Glomerular endothelial cell (primary cell): Measurements from ENCODE around the gene STK32A. TPM values are rescaled to one million over a fixed set of nuclear protein-coding genes. Genes with fewer than 3 reads are reported as not detected.

ENCODE experiments used
- DNase-seq: peaks from one replicate; pipeline ENCODE4 v3.0.0-alpha.2; 2011; ENCODE audit warnings: low read depth, low spot score; ENCODE audit errors: extremely low read depth
- total RNA-seq: library from RNA; depleted of rRNA; stranded (reverse); fragments of >200 nt; gene quantifications from 2 replicates; pipeline ENCODE4 v1.2.3, GENCODE V29; 2015

Gene STK32A
- total RNA-seq, 1 donor from 2014 or later = not detected

DNA sequence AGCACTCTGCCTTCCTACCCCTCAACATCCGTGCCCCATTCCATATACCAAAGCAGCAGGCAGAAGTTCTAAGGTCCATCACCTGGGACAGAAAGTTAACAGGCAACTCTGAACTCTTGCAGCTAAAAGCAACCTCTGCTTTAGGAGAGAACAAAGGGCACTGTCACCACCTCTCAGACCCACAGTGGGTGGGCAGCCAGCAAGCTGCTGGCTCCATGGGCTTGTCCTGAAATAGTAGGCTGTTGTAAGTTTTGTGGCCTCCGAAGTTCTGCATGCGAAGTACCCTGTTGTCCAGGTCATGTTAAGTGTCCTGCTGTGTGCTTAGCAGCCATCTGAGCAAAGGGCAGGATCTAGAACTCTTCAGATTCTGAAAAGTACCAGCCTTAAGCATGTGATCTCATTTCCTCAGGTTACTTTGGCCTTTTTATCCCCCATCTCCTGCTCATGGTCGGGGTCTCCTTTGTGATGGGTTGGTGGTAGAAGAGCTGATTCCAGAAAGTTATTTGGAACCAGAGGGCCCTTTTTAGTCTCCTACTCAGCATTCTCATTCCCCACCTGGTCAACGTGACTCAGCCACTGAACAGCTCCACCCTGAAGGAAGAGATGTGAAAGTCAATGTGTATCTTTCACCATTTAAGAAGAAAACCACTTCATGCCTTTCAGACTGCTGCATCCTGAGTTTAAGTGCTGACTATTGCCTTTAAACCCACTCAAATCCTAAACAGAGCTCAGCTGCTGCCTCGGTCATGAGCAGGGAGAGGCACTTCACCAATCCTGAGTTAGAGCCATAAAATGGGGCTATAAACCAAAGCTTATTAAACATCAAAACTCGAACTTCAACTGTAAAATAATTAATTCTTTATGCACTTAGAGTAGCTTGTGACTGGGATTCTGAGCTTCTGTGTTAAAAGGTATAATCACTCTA is 153.6 kb downstream of the STK32A start:
- no peak for DNase-seq

DNA sequence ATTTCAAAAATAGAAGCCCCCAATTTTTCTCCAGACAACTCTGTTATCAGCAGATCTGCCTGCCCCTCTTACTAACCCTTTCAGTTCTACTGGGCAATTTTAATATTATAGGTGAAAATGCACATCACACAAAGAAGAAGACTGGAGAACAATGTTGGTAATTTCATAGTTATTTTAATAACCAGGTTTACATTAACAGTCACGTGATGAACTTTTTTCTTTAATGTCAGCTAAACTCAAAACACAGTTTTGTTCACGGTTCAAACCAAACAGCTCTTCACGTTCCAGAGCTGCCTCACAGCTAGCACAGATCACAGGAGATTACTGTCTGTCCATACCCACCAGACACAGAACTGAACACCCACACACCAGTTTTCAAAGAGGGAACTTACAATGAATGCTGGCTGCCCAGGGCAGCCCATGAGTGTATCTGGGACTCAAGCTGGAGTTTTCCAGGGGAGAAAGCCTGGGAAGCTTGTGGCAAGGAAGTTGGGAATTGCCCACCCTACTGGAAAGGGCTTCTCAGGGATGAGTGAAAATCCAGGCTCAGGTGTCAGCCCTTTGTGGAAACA is 155.9 kb downstream of the STK32A start:
- no peak for DNase-seq

DNA sequence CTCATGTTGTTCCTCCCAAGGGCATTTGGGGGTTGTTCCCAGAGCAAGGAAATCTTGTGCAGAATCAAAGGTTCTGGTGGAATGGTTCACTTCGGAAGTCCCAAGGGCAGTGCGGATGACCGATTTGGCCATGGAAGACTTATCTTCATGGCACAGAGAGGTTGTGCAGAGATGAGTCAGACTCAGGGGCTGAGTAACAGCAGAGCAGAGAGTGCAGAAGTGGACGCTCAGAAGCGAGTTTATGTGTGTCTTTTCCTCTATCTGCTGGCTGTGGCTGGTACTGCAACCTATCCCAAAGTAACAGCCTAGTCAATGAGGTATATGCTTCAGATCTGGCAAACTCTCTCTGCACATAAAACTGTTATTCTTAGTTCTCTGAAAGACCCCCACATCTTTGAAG is 157.0 kb downstream of the STK32A start:
- peak; percentile 79 for DNase-seq

DNA sequence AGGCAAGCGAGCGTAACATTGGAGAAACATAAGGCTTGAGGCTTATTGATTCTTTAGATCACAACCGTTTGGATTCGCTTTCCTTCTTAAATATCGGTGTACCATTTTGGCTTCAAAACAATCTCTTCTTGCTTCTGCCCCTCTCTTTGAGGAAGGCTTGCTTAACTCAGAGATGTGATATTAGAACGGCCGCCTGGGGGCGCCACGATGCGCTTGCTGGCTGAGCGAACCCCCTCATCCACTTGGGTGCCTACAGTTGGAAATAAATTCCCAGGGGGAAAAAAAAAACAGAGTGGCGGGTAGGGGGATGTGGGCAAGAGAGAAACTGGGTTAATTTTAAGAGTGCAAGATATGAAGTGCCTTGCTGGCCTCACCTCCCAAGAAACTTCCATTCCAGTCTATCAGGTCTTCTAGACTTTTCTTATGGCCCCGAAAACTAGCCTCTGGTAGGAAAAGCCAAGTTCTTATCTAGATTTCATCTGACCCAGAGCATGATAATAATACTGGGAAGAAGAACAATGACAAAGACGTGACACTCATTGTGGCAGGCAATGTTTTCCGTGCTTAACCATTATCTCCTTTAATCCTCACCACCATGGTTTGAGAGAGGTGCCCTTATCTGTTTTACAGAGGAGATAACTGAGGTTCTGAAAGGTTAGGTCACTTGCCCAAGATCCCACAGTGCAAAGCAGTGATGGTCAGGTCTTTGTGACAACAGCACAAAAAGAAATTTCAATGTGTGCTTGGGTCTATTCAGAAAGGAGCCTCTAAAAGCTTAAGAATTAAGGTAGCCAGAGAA is 159.2 kb downstream of the STK32A start:
- DNase-seq = no peak

DNA sequence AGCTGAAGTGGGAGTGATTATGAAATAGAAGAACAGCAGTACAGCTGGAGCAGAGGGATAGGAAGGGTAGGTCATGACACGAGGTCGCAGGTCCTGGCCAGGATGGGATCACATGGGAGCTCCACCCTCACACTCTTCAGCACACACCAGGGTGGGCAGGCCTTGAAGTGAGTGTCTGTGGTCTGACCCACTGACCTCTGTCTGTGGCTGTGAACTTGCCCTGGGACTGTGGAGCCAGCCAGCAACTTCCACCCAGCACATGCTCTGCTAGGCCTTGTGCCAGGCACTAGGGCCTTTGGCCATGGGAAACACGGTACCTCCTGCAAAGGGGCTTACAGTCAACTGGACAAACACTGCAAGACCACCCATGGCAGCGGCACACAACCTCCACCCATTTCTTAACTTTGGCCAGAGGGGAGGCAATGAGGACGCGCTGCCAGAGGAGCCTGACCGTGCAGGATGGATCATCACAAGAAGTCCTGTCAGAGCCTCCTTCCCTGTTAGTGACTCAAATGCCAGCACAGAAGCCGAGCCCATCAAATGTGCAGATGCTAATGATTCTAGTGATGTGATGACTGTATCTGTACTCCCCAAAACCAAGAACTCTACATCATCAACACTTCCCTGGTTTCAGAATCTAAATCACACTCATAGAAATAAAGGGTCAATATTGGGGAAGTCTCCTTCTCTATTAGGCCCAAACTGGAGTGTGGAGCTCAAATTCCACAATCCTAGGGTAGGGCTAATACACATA is 161.4 kb downstream of the STK32A start:
- no peak for DNase-seq

DNA sequence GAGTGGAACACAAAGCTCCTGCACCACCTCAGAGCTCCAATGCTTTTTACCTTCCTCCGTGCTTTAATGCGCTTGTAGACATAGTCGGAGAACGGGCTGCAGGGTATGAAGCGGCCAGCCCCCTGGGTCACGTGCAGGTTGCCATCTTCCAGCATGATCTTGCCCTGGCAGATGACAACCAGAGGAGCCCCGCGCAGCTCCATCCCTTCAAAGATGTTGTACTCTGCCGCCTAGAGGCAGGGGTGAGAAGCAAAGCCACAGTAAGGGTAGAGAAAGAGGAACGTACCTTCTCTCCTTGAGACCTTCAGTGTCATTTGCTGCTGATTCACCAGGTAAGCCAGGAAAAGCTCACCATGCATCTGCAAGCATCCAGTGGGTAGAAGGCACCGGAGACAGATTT is 162.8 kb downstream of the STK32A start:
- no peak for DNase-seq

DNA sequence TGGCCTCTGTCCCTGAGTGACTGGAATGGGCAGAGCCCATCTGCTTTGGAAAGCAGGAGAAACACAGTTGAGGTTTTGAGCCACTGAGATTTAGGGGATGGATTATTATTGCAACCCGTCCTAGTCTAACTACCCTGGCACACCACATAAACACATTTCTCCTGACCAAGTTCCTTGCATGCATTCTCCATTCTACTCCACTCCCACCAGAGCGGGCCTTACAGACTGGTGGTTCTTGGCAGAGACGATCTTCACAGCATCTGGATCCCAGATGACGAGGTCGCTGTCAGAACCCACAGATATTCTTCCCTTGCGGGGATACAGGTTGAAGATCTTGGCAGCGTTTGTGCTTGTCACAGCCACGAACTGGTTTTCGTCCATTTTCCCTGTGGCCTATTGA is 164.0 kb downstream of the STK32A start:
- DNase-seq = no peak

DNA sequence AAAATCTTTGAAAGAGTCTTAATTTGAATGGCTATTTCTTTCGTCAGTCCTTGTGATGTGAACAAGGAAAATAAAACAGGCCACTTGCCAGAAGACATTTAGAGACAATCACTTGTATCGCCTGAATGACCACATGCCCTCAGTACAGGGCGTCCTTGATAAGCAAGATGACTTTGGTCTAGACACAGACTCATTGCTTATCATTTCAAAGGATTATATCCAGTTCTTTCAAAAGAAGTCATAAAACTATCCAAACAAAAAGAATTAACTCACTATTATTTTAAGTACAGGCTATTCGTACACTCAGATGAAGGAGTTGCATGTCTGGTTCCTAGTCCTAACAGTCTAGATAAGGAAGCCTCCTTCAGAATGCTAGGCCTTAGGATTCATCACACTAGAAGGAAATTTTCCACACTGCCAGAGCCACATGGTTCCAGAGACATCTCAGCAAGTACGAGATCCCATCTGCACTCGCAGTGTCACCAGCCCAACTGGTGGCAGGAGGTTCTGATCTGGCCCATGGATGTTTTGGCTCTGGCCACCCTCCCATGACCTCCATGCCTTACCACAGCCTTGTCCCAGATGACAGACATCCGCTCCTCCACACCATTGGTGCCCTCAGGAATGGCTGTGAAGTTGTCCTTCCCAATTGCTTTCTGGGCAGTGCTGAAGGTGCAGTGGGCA is 165.4 kb downstream of the STK32A start:
- DNase-seq = no peak

DNA sequence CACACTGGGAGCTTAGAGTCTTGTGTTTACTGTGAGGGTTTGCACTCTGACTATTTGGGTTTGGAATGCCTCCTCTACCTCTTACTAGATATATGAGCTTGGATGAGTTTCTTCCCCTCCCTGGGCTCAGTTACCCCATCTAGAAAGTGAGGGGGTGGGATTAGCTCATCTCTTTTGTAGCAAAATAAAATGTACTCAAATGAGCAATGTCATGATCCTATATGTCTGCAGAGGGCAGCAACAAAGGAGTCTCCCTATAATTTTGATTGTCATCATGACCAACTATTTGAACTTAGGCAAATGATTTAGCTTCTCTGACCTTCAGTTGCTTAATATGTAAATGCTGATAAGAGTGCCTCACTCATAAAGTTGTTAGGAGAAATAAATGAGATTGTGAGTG is 166.1 kb downstream of the STK32A start:
- no peak for DNase-seq

DNA sequence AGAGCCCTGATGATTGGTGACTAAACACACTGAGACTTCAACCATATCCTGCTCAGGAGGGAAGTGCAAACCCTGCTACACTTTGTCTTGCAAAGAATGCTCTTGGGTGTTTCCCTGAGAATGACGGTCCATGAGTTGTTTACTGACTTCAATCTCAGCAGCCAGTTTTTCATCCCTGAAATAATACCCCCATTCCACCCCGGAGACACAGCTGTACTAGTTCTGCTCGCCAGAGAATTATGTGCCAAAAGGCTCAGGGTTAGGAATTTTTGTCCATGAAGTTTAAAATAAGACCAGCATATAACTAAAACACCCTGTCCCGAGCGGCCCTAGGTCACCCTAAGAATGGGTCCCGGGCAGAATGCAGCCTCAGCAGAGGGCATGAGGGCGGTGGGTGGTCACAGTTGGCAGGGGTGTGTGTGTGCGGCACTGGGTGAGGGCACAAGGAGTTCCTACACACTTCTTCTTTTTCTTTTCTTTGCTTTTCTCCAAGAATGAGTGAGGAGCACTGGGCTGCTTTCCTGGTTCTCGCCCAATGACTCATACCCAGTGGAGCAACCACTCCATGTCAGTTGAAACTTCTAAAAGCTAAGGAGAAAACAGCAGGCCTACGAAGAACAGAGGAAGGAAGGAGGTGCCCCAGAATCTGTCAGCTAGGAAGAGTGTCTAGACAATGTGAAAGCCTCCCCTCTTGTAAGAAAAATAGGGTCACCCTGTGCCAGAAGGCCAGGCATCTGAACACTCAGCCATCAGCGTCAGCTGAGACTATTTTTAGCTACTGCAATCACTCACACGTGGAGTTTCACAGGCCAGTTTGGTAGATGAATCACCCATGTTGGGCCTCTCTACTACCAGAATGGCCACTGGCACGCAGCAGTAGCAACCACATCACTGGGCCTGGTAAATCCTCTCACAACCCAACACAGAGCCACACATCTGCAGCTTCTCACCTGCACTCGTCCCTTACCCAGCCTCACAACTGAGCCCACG is 169.1 kb downstream of the STK32A start:
- peak; percentile 92 for DNase-seq

DNA sequence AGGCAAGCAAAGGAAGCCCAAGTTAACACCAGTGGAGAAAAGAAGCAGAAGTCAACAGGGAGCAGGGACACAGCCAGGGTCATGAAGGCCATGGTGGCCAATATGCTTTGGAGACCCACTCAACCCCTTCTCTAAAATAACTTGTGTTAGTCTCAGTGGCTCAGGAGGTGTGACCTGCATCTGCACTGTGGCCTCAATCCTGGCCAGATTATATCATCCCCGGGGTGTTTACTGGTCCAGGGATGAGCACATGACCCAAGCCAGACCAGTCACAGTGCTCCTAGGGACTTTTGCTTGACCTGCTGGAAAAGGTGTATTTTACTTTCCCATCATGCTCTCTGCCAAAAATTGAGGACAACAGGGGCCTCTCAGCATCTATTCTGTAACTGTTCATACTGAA is 169.9 kb downstream of the STK32A start:
- DNase-seq = no peak

DNA sequence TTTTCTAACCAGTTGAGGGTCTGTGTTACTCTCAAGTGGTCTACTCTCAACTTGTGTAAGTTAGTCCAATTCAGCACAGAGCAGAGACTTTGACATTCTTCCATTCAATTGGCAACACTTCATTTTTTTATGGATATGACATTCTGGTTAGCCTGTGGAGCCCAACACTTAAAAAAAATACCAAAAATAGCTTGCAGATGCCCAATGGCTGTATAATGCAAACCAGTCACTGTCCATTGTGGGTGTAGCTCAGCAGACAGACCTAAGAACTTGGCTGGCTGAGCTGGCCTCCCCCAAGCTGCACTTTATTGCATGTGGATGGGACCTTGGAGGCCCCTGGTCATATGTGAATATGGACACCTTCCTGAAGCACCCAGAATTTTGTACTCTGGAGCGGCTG is 171.8 kb downstream of the STK32A start:
- DNase-seq = no peak

DNA sequence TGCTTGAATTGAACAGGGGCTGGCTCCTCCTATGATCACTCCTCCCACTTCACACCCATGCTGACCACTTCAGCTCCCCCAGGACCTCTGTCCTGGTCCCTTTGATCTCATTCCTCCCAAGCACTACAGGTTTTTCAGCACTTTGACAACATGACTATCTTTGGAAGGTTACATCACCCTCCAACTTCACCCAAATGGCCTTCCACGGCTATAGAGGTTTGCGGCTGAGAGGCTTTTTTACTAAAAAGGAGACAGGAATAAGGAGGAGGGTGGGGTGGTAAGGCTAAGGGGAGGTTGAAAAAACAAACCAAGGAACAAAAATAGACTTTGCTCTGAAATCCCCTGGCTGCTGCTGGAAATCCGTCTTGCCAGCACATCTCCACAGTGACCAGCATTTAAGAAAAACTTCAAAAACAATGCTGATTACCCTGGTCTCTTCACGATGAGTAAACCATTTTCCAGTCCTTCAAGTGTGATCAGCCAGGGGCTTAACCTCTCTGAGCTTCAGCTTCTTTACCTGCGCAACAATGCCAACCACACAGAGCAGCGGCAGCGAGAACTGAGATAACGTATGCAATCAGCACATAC is 172.4 kb downstream of the STK32A start:
- no peak for DNase-seq

DNA sequence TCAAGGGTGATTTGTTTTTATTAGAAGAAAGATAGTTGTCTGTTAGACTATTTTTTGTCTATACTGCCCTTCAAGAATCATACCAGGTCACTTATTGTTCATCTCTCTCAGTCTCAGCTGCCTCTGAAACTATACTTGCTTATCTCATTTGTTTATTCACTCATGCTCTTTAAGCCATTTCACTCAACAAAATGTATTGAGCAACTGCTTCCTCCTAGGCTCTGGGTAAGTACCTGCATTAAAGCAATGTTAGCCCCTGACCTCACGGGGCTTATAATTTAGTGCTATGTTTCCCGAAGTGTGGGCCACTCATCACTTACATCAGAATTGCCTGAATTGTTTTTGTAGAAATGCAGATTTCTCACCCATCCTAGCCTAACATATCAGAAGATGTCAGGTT is 174.2 kb downstream of the STK32A start:
- no peak for DNase-seq

DNA sequence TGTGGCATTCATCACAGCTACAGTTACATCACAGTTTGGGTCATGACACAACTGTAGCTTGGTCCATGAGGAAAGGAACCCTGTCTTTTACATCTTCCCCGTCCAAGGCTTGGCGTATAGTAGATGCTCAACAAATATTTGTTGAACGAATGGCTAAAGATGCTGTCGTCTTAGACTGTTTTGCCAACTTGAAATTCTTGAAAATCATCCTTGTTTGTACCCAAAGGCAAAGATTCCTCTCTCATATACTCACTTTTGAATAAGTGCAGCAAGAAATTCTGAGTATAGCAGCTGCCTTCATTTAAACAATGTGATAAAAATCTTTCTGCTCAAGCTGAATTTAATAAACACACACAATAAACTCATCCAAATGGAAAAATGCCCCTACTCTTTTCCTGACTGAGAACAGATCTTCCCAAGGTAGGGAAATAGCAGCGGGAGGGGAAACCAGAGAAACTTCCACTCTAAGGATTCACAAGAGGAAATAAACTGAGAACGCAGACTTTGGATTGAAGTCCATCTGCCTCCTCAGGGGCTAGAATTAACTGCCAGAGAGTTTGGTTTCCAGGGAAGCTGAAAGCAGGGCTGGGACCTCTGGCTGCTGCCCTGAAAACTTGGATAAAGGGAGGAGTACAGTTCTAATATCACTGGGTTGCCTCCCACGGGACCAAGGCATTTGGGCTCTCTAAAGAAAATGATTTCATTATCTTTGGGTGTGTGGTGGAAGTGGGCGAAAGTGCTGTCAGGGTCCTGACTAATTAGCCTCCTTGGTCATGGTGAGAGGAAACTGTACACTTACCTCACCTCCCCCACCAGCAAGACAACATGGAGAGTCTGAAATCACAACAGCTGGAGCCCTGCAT is 175.9 kb downstream of the STK32A start:
- no peak for DNase-seq

DNA sequence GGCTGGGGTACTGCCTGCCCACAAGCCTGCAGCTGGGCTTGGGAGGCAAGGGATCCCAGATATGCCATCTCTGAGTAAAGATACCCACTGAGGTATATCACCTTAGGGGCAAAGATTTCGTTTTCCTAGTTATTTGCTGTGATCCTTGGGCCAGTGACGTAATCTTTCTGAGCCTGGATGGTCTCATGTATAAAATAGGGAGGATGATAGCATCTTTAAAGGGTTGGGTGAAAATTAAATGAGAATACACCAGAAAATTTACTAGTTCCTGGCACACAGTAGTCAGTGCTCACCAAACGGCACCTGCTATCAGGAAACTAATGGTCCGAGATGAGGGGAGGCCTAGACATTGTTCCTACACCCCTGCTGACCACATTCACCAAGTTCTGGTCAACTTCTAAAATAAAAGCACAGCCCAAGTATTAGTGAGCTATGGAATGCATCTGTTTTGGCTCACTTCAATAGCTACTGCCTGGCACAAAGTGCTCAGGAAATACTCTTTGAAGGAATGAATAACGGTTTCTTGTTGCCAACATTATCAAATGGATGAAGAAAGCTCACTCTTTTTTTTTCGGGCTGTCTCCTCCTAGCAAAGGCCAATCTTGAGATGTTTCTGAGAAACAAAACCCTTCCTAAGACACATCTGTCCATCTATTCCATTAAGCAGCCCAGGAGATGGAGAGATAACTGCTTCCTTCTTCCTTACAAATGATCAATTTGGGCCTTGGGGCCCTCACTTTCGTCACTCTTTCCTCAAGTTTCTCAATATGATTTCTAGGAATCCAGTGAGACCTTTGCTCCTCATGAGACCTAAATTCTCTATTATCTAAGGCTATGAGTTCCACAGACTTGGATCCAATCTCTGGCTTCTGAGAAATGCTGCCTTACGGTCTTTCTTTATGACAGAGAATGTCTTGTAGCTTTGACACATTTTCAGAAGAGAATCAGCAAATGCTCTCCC is 176.8 kb downstream of the STK32A start:
- DNase-seq = no peak

DNA sequence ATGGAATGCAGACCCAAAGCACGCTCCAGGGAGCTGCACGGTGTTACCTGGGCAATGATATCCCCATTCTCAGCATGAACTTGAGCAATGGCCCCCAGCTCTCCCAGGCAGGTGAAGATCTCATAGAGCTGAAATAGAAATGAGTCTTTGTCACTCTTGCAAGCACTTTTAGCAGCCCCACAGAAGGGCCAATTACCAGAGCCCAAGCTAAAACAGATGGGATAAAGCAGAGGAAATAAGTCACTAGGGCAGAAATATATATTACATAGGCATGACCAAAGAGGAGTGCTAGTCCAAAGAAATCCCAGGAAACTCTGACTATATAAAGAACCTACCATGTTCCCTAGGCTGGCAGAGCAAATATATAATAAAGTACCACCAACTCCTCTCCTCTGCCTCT is 177.7 kb downstream of the STK32A start:
- DNase-seq = no peak
